Measurements from ENCODE around the gene ATP10A. TPM values are rescaled to one million over a fixed set of nuclear protein-coding genes. Genes with fewer than 3 reads are reported as not detected.

Gene ATP10A
- total RNA-seq, 1 experiment from 2014 or later = 2.1 TPM

DNA sequence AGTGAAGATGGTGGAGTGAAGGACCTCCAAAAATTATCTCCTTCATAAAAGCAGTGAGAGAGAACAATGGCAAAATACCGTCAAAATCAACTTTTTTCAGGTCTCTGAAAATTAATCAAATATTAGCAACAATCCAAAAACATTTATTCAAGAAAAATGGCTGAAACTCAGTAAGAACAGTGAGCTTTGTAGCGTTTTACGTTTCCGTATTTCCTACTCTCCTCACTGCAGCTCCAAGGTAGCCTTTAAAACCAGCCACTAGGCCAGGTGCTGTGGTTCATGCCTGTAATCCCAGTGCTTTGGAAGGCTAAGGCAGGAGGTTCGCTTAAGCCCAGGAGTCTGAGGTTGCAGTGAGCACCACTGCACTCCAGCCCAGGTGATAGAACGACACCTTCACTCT, 38.5 kb downstream of the ATP10A start:
- peaks cover 7% of the 10 kb centered on the region for H3K9me3 Mint-ChIP-seq
- no peak overlapping the region for H3K27ac Mint-ChIP-seq
- peaks cover 6% of the 10 kb centered on the region; the same call in 1 of the 2 replicates for H3K4me1 Mint-ChIP-seq
- H3K36me3 Mint-ChIP-seq = no peaks in the 10 kb centered on the region
- ATAC-seq (no peak), DNase-seq (ENCODE audit: low spot score) (no peak)
- ChIA-PET POLR2A (no interaction called here), CTCF (interaction anchor here (1.1 kb wide), 1 partner anchor 115 kb away, joined by 3 read pairs; no protein-coding TSS in a partner anchor)
- TF ChIP-seq PRRX2 (CRISPR knock-in tag; IDR thresholded peaks at IDR 0.05) (no peak), ZNF423 (CRISPR knock-in tag; IDR thresholded peaks at IDR 0.05) (no peak), GRHL2 (CRISPR knock-in tag; IDR thresholded peaks at IDR 0.05; ENCODE audit: insufficient replicate concordance, severe bottlenecking) (no peak), ZNF416 (CRISPR knock-in tag; IDR thresholded peaks at IDR 0.05) (no peak), TCF7 (CRISPR knock-in tag; IDR thresholded peaks at IDR 0.05; ENCODE audit: low read depth) (no peak), ZNF219 (CRISPR knock-in tag; IDR thresholded peaks at IDR 0.05; ENCODE audit: borderline replicate concordance) (no peak), ZNF281 (CRISPR knock-in tag; IDR thresholded peaks at IDR 0.05) (no peak), MYBL2 (CRISPR knock-in tag; IDR thresholded peaks at IDR 0.05) (no peak), NR3C1 (CRISPR knock-in tag; conservative IDR thresholded peaks at IDR 0.05; ENCODE audit: low read depth) (no peak), NFE2L1 (CRISPR knock-in tag; IDR thresholded peaks at IDR 0.05) (no peak)
- TF ChIP-seq, protein P1, sequence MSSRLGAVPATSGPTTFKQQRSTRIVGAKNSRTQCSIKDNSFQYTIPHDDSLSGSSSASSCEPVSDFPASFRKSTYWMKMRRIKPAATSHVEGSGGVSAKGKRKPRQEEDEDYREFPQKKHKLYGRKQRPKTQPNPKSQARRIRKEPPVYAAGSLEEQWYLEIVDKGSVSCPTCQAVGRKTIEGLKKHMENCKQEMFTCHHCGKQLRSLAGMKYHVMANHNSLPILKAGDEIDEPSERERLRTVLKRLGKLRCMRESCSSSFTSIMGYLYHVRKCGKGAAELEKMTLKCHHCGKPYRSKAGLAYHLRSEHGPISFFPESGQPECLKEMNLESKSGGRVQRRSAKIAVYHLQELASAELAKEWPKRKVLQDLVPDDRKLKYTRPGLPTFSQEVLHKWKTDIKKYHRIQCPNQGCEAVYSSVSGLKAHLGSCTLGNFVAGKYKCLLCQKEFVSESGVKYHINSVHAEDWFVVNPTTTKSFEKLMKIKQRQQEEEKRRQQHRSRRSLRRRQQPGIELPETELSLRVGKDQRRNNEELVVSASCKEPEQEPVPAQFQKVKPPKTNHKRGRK (CRISPR knock-in tag; IDR thresholded peaks at IDR 0.05; ENCODE audit: borderline replicate concordance) = no peak
- TF ChIP-seq, protein P2, sequence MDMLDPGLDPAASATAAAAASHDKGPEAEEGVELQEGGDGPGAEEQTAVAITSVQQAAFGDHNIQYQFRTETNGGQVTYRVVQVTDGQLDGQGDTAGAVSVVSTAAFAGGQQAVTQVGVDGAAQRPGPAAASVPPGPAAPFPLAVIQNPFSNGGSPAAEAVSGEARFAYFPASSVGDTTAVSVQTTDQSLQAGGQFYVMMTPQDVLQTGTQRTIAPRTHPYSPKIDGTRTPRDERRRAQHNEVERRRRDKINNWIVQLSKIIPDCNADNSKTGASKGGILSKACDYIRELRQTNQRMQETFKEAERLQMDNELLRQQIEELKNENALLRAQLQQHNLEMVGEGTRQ (CRISPR knock-in tag; IDR thresholded peaks at IDR 0.05) = no peak
- TF ChIP-seq, protein P3, sequence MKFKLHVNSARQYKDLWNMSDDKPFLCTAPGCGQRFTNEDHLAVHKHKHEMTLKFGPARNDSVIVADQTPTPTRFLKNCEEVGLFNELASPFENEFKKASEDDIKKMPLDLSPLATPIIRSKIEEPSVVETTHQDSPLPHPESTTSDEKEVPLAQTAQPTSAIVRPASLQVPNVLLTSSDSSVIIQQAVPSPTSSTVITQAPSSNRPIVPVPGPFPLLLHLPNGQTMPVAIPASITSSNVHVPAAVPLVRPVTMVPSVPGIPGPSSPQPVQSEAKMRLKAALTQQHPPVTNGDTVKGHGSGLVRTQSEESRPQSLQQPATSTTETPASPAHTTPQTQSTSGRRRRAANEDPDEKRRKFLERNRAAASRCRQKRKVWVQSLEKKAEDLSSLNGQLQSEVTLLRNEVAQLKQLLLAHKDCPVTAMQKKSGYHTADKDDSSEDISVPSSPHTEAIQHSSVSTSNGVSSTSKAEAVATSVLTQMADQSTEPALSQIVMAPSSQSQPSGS (CRISPR knock-in tag; IDR thresholded peaks at IDR 0.05; ENCODE audit: borderline replicate concordance, low read depth) = no peak
- TF ChIP-seq, protein P4, sequence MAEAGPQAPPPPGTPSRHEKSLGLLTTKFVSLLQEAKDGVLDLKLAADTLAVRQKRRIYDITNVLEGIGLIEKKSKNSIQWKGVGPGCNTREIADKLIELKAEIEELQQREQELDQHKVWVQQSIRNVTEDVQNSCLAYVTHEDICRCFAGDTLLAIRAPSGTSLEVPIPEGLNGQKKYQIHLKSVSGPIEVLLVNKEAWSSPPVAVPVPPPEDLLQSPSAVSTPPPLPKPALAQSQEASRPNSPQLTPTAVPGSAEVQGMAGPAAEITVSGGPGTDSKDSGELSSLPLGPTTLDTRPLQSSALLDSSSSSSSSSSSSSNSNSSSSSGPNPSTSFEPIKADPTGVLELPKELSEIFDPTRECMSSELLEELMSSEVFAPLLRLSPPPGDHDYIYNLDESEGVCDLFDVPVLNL (CRISPR knock-in tag; IDR thresholded peaks at IDR 0.05; ENCODE audit: borderline replicate concordance, low read depth) = no peak
- TF ChIP-seq, protein P5, sequence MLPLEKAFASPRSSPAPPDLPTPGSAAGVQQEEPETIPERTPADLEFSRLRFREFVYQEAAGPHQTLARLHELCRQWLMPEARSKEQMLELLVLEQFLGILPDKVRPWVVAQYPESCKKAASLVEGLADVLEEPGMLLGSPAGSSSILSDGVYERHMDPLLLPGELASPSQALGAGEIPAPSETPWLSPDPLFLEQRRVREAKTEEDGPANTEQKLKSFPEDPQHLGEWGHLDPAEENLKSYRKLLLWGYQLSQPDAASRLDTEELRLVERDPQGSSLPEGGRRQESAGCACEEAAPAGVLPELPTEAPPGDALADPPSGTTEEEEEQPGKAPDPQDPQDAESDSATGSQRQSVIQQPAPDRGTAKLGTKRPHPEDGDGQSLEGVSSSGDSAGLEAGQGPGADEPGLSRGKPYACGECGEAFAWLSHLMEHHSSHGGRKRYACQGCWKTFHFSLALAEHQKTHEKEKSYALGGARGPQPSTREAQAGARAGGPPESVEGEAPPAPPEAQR (CRISPR knock-in tag; IDR thresholded peaks at IDR 0.05) = no peak
- TF ChIP-seq, protein P6, sequence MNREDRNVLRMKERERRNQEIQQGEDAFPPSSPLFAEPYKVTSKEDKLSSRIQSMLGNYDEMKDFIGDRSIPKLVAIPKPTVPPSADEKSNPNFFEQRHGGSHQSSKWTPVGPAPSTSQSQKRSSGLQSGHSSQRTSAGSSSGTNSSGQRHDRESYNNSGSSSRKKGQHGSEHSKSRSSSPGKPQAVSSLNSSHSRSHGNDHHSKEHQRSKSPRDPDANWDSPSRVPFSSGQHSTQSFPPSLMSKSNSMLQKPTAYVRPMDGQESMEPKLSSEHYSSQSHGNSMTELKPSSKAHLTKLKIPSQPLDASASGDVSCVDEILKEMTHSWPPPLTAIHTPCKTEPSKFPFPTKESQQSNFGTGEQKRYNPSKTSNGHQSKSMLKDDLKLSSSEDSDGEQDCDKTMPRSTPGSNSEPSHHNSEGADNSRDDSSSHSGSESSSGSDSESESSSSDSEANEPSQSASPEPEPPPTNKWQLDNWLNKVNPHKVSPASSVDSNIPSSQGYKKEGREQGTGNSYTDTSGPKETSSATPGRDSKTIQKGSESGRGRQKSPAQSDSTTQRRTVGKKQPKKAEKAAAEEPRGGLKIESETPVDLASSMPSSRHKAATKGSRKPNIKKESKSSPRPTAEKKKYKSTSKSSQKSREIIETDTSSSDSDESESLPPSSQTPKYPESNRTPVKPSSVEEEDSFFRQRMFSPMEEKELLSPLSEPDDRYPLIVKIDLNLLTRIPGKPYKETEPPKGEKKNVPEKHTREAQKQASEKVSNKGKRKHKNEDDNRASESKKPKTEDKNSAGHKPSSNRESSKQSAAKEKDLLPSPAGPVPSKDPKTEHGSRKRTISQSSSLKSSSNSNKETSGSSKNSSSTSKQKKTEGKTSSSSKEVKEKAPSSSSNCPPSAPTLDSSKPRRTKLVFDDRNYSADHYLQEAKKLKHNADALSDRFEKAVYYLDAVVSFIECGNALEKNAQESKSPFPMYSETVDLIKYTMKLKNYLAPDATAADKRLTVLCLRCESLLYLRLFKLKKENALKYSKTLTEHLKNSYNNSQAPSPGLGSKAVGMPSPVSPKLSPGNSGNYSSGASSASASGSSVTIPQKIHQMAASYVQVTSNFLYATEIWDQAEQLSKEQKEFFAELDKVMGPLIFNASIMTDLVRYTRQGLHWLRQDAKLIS (CRISPR knock-in tag; IDR thresholded peaks at IDR 0.05; ENCODE audit: borderline replicate concordance) = no peak
- TF ChIP-seq, protein P7, sequence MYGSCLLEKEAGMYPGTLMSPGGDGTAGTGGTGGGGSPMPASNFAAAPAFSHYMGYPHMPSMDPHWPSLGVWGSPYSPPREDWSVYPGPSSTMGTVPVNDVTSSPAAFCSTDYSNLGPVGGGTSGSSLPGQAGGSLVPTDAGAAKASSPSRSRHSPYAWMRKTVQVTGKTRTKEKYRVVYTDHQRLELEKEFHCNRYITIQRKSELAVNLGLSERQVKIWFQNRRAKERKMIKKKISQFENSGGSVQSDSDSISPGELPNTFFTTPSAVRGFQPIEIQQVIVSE (CRISPR knock-in tag; IDR thresholded peaks at IDR 0.05; ENCODE audit: borderline replicate concordance) = no peak
- H3K27me3 Mint-ChIP-seq (ENCODE audit: low read depth) = no peaks in the 10 kb centered on the region
- H3K4me3 Mint-ChIP-seq = no peak overlapping the region

All from WTC11 (cell line).